SHP77 (cell line): ENCODE data around the gene GTPBP6.
"Not testable (repeated sequence)": the region's sequence is repeated elsewhere in the genome, so short reads cannot be mapped to it uniquely, and the experiment has no call there.

Source experiments
- DNase-seq, 2 experiments: peaks; one replicate each; lab custom pipeline; 2025; lab: John Stamatoyannopoulos, UW

GTPBP6 gene

DNA sequence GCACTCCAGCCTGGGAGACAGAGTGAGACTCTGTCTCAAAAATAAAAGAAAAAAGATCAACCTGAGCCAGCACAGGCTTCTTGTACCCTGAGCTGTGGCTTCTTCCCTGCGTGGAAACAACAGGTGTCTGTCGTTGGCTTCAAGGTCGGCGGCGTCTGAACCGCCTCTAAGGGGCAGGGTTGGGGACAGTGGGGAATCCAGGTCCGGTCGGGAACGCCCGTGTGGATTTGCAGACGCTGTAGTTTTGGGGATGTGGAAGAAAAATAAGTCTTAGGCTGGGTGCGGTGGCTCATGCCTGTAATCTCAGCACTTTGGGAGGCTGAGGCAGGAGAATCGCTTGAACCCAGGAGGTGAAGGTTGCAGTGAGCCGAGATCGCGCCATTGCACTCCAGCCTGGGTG, 54.6 kb downstream of the GTPBP6 start:
- not testable (repeated sequence) for DNase-seq

- no peak for DNase-seq
These were observed 56.2 kb downstream of the GTPBP6 start for GRCh38 chrX:262381-262909.

GRCh38 chrX:261919-262352, 56.7 kb downstream of the GTPBP6 start:
- DNase-seq = no peak

- DNase-seq = no peak
These were observed 57.3 kb downstream of the GTPBP6 start for GRCh38 chrX:261167-261918.

GRCh38 chrX:259692-260355, 58.8 kb downstream of the GTPBP6 start:
- DNase-seq = no peak

- no peak for DNase-seq
These were observed 60.1 kb downstream of the GTPBP6 start for GRCh38 chrX:258291-259040.

GRCh38 chrX:257681-258289, 60.8 kb downstream of the GTPBP6 start:
- no peak for DNase-seq

DNA sequence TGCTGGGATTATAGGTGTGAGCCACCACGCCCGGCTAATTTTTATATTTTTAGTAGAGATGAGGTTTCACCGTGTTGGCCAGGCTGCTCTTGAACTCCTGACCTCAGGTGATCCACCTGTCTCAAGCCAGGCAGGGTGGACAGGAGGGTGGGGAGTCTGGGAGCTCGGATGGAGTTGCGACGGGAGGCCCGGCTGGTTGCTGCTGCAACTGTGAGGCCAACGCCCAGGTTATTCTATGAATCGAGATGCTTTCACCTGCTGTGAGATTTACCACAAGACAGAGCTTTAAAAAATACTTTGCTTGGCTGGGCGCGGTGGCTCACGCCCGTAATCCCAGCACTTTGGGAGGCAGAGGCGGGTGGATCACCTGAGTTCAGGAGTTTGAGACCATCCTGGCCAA, 61.5 kb downstream of the GTPBP6 start:
- not testable (repeated sequence) for DNase-seq

- DNase-seq = no peak
These were observed 62.7 kb downstream of the GTPBP6 start for GRCh38 chrX:255923-256331.
